Uterus (tissue), 2 donors: ENCODE results near the gene OSBPL1A.

Source experiments
- POLR2A ChIP-seq, 2 donors: fragments of 450-650 bp; IDR thresholded peaks; one replicate each; pipeline ENCODE4 v1.6.1; 2016; ENCODE audit warnings: antibody characterized with exemption in 2 of 2, mild to moderate bottlenecking in 1 of 2, moderate library complexity in 1 of 2
- TF ChIP-seq, protein P1 (sequence below), 4 experiments: fragments of 200-600 bp in 2 of 4; fragments of 450-650 bp in 2 of 4; sonication (generic) in 2 of 4; IDR thresholded peaks; one replicate each; pipeline ENCODE4 v1.5.1; 2016 to 2019; ENCODE audit warnings: antibody characterized with exemption in 4 of 4, mild to moderate bottlenecking in 2 of 4, moderate library complexity in 1 of 4

DNA sequence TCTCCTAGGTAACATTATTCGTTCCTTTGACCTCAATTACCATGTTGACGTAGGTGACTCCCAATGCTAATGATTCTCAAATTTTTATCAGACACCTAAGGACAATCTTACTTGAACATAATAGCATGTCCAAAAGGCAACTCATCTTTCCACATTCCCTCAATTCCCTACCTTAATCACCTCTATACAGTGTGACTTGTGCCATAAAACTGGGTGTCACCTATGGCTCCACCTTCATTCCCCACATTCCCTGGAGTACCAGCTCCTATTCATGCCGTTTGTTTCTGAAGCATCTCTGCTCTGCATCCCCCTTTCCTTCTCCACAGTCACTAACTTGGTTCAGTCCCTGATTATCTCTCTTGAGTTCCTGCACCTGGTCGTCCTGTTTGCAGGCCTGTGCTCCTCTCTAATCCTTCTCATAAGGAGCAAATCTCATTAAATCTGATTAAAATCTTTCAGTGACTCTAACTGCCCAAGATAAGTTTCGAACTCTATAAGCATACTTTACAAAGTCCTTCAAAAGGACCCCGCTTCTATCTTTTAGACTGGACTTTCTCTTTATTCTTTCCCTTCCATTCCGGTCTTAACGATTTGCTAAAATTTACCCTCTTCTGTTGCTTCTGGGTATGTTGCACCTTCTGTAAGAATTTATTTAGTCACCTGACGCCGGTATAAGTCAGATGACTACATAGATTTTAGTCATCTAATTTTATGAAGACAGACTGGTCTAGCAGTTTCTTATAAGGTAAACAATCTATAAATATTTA lies 128.7 kb downstream of the OSBPL1A start:
- no peak for TF ChIP-seq POLR2A (IDR thresholded peaks at IDR 0.05)
- TF ChIP-seq, protein P1, sequence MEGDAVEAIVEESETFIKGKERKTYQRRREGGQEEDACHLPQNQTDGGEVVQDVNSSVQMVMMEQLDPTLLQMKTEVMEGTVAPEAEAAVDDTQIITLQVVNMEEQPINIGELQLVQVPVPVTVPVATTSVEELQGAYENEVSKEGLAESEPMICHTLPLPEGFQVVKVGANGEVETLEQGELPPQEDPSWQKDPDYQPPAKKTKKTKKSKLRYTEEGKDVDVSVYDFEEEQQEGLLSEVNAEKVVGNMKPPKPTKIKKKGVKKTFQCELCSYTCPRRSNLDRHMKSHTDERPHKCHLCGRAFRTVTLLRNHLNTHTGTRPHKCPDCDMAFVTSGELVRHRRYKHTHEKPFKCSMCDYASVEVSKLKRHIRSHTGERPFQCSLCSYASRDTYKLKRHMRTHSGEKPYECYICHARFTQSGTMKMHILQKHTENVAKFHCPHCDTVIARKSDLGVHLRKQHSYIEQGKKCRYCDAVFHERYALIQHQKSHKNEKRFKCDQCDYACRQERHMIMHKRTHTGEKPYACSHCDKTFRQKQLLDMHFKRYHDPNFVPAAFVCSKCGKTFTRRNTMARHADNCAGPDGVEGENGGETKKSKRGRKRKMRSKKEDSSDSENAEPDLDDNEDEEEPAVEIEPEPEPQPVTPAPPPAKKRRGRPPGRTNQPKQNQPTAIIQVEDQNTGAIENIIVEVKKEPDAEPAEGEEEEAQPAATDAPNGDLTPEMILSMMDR (IDR thresholded peaks at IDR 0.05), result no peak
